Activated naive CD8-positive, alpha-beta T cell treated with anti-CD3 and anti-CD28 coated beads, Interleukin-2, amount 50 U/mL, for 24 hours (primary cell): ENCODE measurements around the gene HSPA13.
A peak's percentile ranks its signal among the peaks of the same experiment; 100 is the strongest.

ENCODE experiments used
- ATAC-seq: fragments of 150-1000 bp; cut with Tn5 transposase; one replicate; pipeline ENCODE4 v1.10.0; 2021
- DNase-seq: peaks from one replicate; pipeline ENCODE4 v3.0.0; 2021
- H3K27ac Mint-ChIP-seq: one replicate; pipeline ENCODE4 v1.8.0; 2021; ENCODE audit warnings: mild to moderate bottlenecking, mixed read lengths
- H3K27me3 Mint-ChIP-seq: one replicate; pipeline ENCODE4 v1.8.0; 2021; ENCODE audit warnings: mixed read lengths
- H3K36me3 Mint-ChIP-seq: one replicate; pipeline ENCODE4 v1.8.0; 2021; ENCODE audit warnings: low read depth, mixed read lengths
- H3K4me1 Mint-ChIP-seq: one replicate; pipeline ENCODE4 v1.8.0; 2021; ENCODE audit warnings: mixed read lengths
- H3K4me3 Mint-ChIP-seq: one replicate; pipeline ENCODE4 v1.8.0; 2021; ENCODE audit warnings: mild to moderate bottlenecking, moderate library complexity, mixed read lengths
- H3K9me3 Mint-ChIP-seq: one replicate; pipeline ENCODE4 v1.8.0; 2021; ENCODE audit warnings: mixed read lengths

HSPA13 gene, protein sequence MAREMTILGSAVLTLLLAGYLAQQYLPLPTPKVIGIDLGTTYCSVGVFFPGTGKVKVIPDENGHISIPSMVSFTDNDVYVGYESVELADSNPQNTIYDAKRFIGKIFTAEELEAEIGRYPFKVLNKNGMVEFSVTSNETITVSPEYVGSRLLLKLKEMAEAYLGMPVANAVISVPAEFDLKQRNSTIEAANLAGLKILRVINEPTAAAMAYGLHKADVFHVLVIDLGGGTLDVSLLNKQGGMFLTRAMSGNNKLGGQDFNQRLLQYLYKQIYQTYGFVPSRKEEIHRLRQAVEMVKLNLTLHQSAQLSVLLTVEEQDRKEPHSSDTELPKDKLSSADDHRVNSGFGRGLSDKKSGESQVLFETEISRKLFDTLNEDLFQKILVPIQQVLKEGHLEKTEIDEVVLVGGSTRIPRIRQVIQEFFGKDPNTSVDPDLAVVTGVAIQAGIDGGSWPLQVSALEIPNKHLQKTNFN

DNA sequence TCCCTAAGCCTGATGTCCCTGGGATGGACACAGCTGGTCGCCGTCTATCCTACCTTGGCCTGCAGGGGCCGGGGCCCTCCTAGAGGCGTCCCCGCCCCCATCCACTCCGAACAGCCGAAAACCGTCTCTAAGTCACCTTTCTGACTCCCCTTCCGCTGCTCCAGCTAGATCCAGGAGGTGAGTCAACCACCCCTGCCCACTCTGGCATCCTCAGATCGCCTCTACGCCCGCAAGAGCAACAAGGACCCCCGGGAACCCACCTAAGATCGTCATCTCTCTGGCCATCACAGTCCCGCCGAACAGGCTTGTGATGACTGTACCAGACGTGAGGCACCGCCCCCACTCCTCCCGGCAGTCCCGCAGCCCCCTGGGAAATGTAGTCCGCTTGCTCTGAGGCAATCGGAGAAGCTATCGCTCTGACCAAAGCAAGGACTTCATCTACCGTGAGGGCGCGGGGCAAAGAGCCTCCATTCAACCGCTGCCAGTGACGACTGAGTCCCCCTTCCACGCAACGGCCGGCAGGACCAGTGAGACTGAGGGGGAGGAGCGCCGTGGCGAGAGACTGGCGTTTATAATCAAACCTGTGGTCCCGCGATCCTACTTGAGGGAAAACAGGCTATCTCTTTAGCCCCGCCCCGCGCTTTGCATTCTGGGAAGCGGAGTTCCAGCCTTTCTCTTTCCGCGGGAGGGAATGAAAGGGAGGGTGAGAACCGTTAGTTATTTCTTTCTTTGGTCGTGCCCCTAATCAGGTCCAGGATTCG, at the start of gene HSPA13:
Gene HSPA13 (minus strand): TSS at position 312 of the 761 bp plus-strand sequence. CDS start 27 bp downstream, at position 285.
- no peaks in the 10 kb centered on the region for H3K27me3 Mint-ChIP-seq
- peaks cover 28% of the 10 kb centered on the region for H3K36me3 Mint-ChIP-seq
- DNase-seq (peak; percentile 96), ATAC-seq (peak; percentile 98)
- peak within 1 kb of the TSS; percentile 99 for H3K27ac Mint-ChIP-seq
- H3K4me3 Mint-ChIP-seq: peak within 1 kb of the TSS; percentile 99
- no peaks in the 10 kb centered on the region for H3K9me3 Mint-ChIP-seq
- peaks cover 36% of the 10 kb centered on the region for H3K4me1 Mint-ChIP-seq

DNA sequence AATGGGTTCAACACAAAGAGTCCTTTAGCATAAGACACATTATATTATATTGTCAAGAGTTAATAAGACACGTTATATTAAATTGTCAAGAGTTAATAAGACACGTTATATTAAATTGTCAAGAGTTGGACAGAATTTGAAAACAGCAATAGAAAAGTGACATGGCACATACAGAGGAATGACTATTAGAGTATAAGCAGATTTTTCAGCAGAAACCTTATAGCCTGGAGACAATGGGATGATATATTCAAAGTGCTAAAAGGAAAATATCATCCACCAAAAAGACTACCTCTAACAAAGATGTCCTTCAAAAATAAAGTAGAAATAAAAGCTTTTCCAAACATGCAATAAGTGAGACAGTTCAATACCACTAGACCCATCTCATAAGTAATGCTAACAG, 36.0 kb upstream of the HSPA13 start:
- H3K4me1 Mint-ChIP-seq: no peaks in the 10 kb centered on the region
- H3K9me3 Mint-ChIP-seq: peaks cover 24% of the 10 kb centered on the region
- DNase-seq (no peak), ATAC-seq (no peak)
- peaks cover 6% of the 10 kb centered on the region for H3K27me3 Mint-ChIP-seq
- H3K27ac Mint-ChIP-seq: no peak overlapping the region
- H3K36me3 Mint-ChIP-seq: no peaks in the 10 kb centered on the region
- no peak overlapping the region for H3K4me3 Mint-ChIP-seq

DNA sequence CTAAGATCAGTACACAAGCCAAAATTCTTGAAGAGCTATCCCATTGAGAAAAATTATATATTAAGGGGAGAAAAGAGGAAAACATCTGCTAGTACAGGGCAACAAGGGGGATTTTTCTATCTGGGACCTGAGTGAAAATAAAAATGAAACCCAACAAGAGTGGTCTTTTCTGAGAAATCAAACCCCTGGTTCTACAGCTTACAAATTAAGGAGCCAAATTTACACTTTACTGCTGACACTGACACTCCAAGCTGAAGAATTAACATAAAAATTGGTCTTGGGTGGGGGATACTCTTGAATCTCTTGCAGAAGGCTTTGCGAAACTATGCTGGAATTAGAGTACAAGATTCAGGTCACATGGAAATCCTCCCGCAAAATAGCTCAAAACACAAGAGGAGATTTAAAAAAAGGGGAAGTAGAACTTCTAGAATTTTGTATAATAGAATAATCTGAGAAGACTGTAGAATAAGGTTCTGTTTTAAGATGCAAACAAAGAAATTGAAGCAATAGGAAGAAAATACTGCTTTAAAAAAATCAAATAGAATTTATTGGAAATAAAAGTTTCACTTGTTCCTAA, 32.1 kb upstream of the HSPA13 start:
- H3K9me3 Mint-ChIP-seq: peaks cover 13% of the 10 kb centered on the region
- H3K36me3 Mint-ChIP-seq: no peaks in the 10 kb centered on the region
- H3K27ac Mint-ChIP-seq: no peak overlapping the region
- no peaks in the 10 kb centered on the region for H3K4me1 Mint-ChIP-seq
- H3K27me3 Mint-ChIP-seq: no peaks in the 10 kb centered on the region
- ATAC-seq: no peak
- H3K4me3 Mint-ChIP-seq: no peak overlapping the region
- DNase-seq: no peak

DNA sequence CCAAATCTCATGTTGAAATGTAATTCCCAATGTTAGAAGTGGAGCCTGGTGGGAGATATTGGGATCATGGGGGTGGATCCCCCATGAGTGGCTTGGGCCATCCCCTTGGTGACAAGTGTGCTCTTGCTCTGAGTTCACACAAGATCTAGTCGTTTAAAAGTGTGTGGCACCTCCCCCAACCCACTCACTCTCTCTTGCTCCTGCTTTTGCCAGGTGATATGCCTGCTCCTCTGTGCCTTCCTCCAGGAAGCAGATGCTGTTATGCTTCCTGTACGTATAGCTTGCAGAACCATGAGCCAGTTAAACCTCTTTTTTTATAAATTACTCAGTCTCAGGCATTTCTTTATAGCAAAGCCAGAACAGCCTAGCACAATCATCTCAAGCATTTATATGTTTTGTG, 23.0 kb upstream of the HSPA13 start:
- Mint-ChIP-seq H3K4me1 (no peaks in the 10 kb centered on the region), H3K36me3 (no peaks in the 10 kb centered on the region), H3K27ac (no peak overlapping the region), H3K4me3 (no peak overlapping the region), H3K27me3 (no peaks in the 10 kb centered on the region), H3K9me3 (no peaks in the 10 kb centered on the region)
- ATAC-seq: no peak
- DNase-seq: no peak

DNA sequence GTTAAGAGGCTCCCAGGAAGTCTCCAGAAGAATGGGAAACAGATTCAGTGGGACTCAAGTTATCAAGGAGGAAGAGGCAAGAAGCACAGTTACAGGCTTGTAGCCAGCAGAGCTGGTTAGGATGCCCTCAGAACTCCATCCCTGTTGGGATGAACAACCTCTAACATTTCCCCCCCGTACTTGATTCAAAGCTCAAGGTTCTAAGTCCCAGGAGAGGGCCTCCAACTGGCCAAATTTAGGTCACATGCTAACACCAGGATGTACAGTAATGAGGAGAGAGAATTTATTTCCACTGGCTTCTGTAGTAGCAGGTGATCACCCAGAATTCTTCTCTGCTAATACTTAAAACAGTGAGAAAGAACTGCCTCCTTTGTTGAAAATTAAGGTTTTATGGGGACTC, 22.3 kb upstream of the HSPA13 start:
- H3K9me3 Mint-ChIP-seq: no peaks in the 10 kb centered on the region
- H3K27me3 Mint-ChIP-seq: no peaks in the 10 kb centered on the region
- H3K36me3 Mint-ChIP-seq: no peaks in the 10 kb centered on the region
- DNase-seq (no peak), ATAC-seq (no peak)
- no peak overlapping the region for H3K27ac Mint-ChIP-seq
- H3K4me1 Mint-ChIP-seq: no peaks in the 10 kb centered on the region
- no peak overlapping the region for H3K4me3 Mint-ChIP-seq

DNA sequence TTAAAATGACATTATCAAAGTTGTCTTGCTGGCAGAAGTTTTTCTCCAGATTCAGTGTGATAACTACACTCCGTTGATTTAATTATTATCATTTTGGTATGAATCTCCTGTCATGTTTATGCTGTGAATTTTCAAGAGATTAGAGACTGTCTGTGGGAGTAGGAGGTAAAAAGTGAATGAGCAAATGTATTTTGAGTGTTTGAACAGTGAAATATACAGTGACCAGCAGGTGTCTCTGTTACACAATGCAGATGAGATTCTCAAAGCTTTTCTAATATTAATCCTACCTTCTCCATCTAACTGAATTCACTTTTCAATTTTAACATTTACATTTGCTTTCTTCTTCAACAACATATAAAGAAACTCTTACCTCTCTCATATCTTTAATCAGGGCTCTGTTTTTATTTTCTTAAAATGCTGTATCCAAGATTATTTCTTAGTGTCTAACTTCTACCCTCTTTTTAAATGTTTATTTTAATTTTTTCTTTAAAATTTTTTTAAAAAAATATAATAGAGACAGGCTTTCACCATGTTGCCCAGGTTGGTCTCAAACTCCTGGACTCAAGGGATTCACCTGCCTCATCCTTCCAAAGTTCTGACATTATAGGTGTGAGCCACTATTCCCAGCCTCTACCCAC, 20.9 kb upstream of the HSPA13 start:
- Mint-ChIP-seq H3K4me1 (no peaks in the 10 kb centered on the region), H3K9me3 (no peaks in the 10 kb centered on the region), H3K4me3 (no peak overlapping the region), H3K27me3 (no peaks in the 10 kb centered on the region), H3K36me3 (no peaks in the 10 kb centered on the region), H3K27ac (no peak overlapping the region)
- ATAC-seq: peak; percentile 54
- no peak for DNase-seq

DNA sequence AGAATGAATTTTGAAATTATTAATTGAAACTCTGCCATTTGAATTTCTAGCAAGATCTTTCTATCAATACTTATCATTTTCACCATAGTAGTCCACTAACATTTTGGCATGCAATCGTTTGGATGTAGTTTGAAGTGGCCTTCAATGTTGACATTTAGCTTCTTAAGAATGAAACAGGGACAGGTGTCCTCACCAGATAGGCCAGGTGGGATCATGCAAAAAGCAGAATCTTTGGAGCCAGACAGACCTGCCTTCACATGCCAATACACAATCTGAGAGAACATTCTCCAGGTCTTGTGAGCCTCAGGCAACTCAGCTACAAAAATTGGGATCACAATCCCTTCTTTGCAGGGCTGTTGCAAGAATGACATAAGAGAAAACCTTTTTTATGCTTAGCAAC, 18.3 kb upstream of the HSPA13 start:
- H3K4me1 Mint-ChIP-seq: no peaks in the 10 kb centered on the region
- no peak for DNase-seq
- H3K9me3 Mint-ChIP-seq: no peaks in the 10 kb centered on the region
- no peak overlapping the region for H3K4me3 Mint-ChIP-seq
- ATAC-seq: no peak
- no peaks in the 10 kb centered on the region for H3K36me3 Mint-ChIP-seq
- H3K27ac Mint-ChIP-seq: no peak overlapping the region
- no peaks in the 10 kb centered on the region for H3K27me3 Mint-ChIP-seq

DNA sequence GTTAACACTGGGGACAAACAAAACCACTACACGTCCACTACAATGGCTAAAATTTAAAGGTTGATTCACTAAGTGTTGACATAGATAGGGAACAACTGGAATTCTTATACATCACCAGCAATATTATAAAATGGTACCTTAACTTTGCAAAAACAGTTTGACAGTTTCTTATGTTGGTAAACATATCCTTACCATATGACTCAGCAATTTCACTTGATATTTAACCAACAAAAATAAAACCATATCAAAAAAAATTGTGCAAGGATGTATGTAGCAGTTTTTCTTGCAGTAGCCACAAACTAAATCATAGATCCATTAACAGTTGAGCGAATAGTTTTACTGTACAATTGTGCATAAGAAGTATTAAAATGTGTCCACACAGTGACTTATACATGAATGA, 5.3 kb upstream of the HSPA13 start:
- Mint-ChIP-seq H3K4me3 (no peak overlapping the region), H3K4me1 (peaks cover 5% of the 10 kb centered on the region), H3K27ac (no peak overlapping the region), H3K36me3 (no peaks in the 10 kb centered on the region), H3K27me3 (no peaks in the 10 kb centered on the region), H3K9me3 (no peaks in the 10 kb centered on the region)
- DNase-seq (no peak), ATAC-seq (no peak)

DNA sequence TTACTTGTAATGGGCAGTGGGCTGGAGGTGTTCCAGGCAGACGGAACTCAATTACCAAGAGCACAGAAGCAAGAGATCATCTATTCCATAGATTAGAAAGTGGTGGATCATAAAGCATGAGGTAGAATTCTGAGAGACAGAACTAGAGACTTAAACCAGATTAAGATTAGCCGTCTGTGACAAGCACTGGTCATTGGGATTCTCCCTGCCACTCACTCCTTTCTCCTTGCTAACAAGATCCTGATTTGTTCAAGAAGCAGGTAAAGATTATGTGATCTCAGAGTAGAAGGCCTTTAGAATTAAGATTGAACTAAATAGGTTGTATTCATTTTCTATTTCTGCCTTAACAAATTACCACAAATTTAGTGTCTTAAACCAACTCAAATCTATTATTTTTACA, 1.5 kb upstream of the HSPA13 start:
- Mint-ChIP-seq H3K4me3 (peak overlapping the region; percentile 99), H3K9me3 (no peaks in the 10 kb centered on the region), H3K4me1 (peaks cover 32% of the 10 kb centered on the region), H3K27me3 (no peaks in the 10 kb centered on the region), H3K36me3 (peaks cover 15% of the 10 kb centered on the region), H3K27ac (peak overlapping the region; percentile 99)
- ATAC-seq: no peak
- DNase-seq: no peak

DNA sequence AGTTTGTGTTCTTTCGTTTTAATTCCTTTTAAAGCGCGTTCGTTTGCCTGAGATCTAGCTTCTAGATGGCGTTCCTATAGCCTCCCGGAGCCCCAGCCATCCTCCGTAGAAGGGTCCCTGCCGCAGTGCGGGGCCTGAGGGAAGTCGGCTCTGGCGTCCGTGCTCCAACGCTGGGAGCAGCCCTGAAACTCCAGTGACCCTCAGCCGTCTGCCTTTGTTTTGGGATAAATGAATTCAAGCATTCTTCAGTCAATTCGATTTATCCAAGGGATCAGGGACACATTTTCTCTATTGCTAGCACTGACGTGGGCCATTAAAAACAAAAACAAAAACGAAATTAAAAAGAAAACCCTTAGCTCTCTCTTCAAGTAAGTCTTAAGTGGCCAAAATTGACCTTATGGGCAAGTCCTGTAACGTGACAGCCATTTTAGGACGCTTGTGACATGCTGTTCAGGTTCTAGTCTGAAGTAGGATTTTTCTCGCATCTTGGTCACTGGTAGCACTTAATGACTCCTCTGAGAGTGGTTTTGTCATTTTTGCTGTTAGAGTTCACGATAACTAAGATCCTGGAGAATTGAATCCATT, 742 bp upstream of the HSPA13 start:
- H3K36me3 Mint-ChIP-seq: peaks cover 22% of the 10 kb centered on the region
- no peak for DNase-seq
- peak overlapping the region; percentile 99 for H3K4me3 Mint-ChIP-seq
- no peaks in the 10 kb centered on the region for H3K9me3 Mint-ChIP-seq
- peak overlapping the region; percentile 99 for H3K27ac Mint-ChIP-seq
- ATAC-seq: peak; percentile 12
- H3K27me3 Mint-ChIP-seq: no peaks in the 10 kb centered on the region
- H3K4me1 Mint-ChIP-seq: peaks cover 35% of the 10 kb centered on the region

DNA sequence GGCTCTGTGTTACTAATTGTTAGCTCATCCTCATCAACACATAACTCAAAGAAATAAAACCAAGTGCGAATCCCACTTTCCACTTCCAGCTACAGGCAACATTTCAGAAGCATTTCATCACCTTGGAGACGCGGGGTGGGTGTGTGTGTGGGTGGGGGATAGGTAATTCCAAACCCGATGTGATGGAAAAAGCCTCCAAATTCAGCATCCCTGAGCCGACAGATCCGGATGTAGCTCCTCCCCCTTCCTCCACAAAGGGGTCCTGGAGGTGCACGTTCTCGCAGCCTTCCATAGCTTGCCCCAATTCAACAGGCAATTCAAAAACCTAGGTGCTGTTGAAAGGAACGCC, 486 bp downstream of the HSPA13 start:
- Mint-ChIP-seq H3K36me3 (peaks cover 34% of the 10 kb centered on the region), H3K4me1 (peaks cover 38% of the 10 kb centered on the region), H3K9me3 (no peaks in the 10 kb centered on the region), H3K27me3 (no peaks in the 10 kb centered on the region), H3K27ac (peak overlapping the region; percentile 99), H3K4me3 (peak overlapping the region; percentile 99)
- DNase-seq (peak; percentile 42), ATAC-seq (no peak)

DNA sequence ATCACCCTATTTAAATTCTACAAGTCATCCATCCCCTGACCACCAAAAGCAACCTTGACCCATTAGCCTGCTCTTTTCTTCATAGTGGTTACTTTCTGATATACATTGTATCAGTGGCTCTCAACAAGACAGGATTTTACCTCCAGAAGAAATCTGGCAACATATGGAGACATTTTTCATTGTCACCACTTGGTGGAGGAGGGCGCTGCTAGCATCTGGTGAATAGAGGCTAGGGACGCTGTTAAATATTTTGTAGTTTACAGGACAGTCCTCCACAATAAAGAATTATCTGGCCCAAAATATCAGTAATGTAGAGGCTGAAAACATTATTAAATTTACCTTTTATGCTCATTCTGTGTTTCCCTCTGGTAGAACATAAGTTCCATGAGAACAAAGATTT, 6.1 kb downstream of the HSPA13 start:
- DNase-seq: no peak
- Mint-ChIP-seq H3K4me3 (no peak overlapping the region), H3K9me3 (no peaks in the 10 kb centered on the region), H3K27ac (no peak overlapping the region), H3K27me3 (no peaks in the 10 kb centered on the region), H3K4me1 (peaks cover 25% of the 10 kb centered on the region), H3K36me3 (peaks cover 63% of the 10 kb centered on the region)
- no peak for ATAC-seq

DNA sequence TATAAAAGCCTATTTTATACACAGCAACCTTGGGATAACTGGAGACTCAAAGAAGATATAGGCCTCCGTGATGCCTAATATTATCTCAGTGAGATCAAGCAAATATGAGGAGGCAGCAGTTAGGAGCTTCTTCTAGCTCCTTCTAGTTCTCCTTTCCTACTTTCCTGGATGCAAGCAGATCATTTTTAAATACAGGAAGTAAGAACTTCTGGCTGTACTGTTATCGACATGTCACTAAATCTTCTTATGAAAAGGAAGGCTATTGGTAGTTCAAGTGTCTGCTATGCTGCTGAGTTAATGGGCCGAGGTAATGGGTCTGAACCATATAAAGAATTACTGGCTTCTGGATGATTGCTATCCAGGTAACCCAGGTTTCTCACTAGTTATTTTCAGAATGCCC, 15.9 kb downstream of the HSPA13 start:
- ATAC-seq (no peak), DNase-seq (no peak)
- peaks cover 3% of the 10 kb centered on the region for H3K36me3 Mint-ChIP-seq
- H3K27ac Mint-ChIP-seq: no peak overlapping the region
- H3K4me1 Mint-ChIP-seq: no peaks in the 10 kb centered on the region
- no peak overlapping the region for H3K4me3 Mint-ChIP-seq
- no peaks in the 10 kb centered on the region for H3K9me3 Mint-ChIP-seq
- H3K27me3 Mint-ChIP-seq: peaks cover 7% of the 10 kb centered on the region

DNA sequence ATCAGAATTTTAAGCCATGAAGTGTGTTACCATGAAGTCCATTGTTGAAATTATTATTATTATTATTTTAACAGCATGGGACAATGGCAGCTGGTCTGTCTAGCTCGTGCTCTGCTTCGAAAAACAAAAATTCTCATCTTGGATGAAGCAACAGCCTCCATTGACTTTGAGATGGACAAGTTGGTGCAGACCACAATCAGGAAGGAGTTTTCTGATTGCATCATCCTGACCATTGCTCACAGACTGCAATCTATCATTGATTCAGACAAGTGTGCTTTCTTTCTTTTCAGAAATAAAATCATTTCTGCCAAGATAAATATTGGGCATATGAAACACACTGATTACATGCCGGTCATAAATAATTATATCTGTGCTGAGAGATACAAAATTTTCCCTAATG, 21.0 kb downstream of the HSPA13 start:
- H3K27ac Mint-ChIP-seq: no peak overlapping the region
- peaks cover 13% of the 10 kb centered on the region for H3K27me3 Mint-ChIP-seq
- DNase-seq (no peak), ATAC-seq (no peak)
- no peaks in the 10 kb centered on the region for H3K9me3 Mint-ChIP-seq
- no peak overlapping the region for H3K4me3 Mint-ChIP-seq
- no peaks in the 10 kb centered on the region for H3K36me3 Mint-ChIP-seq
- no peaks in the 10 kb centered on the region for H3K4me1 Mint-ChIP-seq
